Stimulated activated CD4-positive, alpha-beta T cell treated with anti-CD3 and anti-CD28 coated beads, Interleukin-2, amount 100 ng/mL, for 48 hours (primary cell): ENCODE data around the gene CSNK2A2.

Experiments used
- DNase-seq, 2 donors: peaks; one replicate each; pipeline ENCODE4 v3.0.0-alpha.2; 2020

CSNK2A2 gene

DNA sequence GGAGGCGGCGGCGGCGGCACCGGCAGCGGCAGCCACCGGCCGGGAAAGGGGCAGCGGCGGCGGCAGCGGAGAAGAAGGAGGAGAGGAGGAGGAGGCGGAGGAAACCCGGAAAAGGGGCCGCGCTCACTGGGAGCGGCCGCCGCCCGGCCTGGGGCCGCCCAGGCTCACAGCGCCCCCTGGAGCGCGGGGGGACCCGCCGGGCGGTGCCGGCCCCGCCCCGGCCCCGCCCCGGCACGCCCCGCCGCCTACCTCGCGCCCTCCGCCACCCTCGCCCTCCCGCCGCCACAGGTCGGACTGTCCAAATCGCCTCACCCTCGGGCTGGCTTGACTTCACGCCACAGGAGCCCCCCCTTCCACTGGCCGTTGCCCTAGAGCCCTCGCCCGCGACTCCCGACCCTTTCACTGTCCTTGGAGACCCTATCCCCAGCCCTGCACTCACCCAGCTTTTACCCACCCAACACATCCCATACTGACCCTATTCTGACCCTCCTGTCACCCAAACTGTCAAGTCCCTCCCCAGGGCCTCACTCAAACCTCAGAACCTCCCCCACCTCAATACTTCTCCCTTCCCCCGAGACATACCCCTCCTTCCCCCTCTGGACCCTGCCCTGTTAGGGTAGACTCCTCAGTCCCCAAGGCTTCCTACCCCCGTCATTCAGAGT, at the start of gene CSNK2A2:
CSNK2A2 (minus strand) TSS at position 85 of the 662 bp plus-strand sequence. CDS start 370 bp downstream, outside the sequence.
- DNase-seq = peak; percentile 68 to 72

DNA sequence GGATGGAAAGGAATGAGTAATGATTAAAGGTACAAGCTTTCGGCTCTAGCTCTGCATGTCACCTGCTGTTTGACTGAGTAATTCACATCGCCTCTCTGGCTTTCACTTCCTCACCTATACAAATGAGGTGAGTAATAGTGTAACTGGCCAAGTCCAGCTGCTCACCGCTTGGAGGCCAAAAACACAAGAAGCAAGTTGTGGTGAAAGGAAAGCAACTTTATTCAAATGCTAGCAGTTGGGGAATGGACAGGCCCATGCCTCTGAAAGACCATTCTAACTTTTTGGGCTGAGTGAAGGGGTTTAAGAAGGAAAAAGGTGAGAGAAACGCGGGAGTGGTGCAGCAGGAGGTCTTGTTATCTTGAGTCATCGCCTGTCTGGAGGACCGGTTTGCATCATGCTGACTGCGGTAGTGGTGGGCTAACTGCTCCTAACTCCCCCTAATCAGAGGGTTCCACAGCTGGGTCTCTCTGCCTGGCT, 45.7 kb upstream of the CSNK2A2 start:
- no peak for DNase-seq

DNA sequence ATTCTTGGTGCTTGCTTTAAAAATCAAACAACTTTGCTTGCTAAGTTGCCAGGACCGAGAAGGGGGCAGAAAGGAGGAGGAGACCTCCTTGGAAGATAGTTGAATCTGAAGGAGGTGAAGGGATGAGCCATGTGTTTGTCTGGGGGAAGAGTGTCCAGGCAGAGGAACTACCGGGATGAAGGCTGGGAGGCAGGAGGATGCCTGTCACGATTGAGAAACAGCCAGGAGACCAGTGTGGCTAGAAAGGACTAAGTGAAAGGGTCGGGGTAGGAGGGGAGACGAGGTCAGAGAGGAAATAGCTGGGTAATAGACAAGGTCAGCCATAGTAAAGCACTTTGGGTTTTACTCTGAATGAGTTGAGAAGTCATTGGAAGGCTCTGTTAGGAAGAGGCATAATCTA, 38.9 kb upstream of the CSNK2A2 start:
- DNase-seq = no peak

DNA sequence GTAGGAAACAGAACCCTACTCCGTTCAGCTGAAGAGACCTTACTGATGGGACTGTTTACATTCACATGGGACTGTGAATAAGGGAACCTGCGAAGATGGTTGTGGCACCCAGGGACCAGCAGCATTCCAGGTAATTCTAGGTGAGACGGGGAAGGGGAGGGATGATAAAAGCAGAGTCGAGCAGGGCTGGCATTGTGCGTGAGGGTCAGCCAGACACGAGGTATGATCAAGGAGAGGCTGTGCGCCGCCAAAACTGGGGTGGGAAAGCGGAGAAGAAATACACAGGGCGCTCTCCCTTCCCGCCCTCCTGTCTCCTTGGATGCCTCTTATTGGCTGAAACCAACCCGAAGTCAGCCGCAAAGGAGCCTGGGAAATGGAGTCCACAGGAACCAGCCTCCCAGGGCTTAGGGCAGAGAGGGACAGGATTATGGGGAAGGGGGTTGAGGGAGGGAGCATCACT, 38.4 kb upstream of the CSNK2A2 start:
- DNase-seq = peak; percentile 56 to 65

DNA sequence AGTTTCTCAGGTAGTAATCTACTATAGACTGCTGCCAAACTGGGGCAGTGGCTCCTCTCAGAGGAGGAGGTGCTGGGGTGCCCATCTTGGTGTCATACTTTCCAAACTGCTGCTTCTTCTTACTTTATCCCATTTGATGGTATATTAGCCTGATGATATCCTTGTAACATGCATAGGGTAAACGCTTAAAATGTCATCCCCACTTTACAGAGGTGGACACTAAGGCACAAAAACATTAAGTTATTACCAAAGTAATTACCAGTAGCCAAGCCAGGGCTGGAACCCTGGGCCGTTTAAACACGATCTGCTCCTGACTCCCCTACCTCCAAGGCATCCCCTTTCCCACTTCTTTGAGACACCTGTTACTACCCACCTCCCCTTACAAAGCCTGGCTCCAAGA, 37.8 kb upstream of the CSNK2A2 start:
- DNase-seq = no peak

DNA sequence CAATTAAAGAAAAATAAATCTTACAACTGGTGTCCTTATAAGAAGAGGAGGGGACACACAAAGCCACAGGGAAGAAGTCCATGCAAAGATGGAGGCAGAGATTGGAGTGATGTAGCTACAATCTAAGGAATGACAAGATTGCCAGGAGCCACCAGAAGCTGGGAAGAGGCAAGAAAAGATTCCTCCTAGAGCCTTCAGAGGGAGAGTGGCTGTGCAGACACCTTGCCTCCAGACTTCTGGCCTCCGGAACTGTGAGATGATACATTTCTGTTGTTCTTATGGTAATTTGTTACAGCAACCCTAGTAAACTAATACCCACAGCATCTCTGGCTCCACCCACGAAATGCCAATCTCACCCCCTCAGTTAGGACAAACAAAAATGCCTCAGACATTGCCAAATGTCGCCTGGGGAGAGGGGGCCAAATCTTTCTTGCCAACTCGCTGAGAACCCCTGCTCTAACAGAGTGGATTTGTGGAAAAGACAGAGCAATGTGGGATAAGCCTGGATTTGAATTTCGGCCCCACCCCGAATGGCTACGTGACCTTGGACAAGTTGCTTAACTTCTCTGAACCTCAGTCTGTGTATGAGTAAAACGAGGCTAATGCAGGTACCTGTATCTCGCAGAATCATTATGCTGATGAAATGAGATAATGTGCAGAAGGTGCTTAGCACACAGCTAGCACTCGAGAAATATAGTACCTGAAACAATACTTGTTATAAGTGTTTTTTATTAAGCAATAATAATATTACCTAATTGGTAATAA, 37.1 kb upstream of the CSNK2A2 start:
- DNase-seq = no peak

DNA sequence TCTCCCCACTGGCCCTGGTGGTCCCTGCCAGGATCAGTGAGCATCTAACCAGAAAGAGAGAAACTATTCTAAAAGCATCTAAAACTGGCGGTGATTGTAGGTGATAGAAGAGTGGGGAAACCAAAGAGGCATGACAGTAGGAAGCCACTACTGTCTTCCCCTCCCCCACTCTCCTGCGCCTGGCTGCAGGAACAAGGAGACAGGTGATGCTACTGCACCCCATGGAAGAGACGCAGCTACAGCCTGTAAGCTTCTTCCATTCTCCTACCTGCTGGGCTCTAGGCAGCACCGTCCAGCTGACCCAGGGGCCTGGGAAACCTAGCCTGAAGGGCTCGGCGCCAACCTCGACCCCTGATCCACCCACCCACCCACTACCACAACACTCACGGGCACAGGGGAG, 32.4 kb upstream of the CSNK2A2 start:
- no peak for DNase-seq

DNA sequence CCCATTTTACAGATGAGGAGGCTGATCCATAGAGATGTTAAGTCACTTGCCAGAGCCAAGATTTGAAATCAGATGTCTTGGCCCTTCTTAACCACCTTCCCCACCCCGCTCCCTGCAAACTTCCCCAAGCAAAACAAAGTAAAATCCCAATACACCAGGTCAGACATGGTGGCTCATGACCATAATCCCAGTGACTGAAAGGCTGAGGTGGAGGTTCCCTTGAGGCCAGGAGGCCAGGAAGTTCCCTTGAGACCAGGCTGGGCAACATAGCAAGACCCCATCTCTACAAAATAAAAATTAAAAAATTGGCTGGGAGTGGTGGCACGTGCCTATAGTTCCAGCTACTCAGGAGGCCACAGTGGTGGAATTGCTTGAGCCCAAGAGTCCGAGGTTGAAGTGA, 28.9 kb upstream of the CSNK2A2 start:
- no peak for DNase-seq

DNA sequence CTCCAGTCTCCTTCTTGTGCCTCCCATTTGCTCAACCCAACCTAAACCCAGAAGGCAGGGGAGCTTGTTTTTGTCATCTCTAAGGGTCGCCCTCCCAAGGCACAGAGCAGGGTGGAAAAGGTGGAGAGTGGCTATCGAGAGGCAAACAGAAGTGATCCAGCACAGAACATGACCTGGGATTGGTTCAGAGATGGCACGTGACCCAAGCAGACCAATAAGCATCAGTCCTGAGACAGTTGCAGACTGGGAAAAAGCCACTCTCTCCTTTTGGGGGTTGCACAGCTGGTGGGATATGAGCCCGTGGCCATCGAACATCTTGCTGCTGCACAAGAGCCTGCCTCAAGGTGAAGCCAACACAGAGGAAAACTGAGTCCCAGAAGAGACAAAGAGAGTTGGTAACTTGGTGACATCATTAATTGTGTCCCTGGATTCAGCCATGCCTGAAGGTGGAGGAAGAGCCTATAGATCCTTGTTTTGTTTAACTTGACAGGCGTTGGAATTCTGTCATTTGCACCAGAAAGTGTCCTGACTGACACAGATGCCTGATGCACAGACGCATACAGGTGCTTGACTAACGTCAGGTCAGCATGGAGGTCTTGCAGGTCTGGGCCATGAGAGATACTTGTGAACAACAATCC, 28.2 kb upstream of the CSNK2A2 start:
- DNase-seq = no peak

DNA sequence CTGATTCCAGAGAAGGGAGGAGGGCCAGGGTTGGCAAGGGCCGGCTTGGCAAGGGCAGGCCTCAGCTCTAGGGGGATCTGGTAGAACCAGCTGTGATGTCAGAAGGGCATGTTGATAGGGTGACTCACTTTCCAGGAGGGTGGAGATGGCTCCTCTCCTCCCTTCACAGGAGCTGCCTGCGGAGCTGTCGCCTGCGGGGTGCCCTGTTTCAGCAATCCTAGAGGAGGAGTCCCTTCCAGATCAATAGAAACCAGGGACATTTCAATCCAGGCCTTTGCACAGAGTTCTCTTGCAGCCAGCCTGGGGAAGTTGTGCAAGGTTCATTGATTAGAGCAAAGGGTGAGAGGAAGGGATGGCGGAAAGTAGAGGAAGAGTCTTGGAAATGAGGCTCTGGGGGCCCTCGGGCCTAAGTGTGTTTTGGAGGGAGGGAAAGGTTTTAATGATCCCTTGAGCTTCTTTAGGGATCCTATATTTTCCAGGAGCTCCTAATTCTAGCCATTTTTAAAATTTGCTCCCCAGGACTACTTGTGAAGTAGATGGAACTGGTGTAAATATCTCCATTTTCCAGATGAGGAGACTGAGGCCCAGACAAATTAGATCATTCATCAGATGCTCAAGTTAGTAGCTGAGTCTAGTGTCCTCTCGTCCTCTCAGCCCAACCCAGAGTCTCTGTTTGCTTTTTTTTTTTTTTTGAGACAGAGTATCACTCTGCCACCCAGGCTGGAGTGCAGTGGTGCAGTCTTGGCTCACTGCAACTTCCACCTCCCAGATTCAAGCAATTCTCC, 24.8 kb upstream of the CSNK2A2 start:
- DNase-seq = no peak

DNA sequence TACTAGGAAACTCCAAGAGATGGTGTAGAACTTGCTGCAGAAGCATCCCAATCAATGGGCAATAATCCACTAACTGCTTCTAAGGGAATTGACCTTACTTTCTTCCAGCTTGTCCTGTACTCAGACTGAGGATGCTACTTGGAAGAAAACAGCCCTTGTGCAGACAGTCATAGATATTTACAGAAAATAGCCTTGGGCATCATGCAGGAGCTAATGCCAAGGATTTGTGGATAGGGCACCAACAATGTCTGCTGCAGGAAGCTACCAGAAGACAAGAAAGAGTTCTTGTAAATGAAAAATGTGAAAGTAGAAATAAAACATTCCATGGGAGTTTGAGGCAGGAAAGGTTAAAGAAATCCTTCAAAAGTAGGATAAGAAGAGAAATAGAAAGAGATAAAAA, 21.5 kb upstream of the CSNK2A2 start:
- DNase-seq = no peak

DNA sequence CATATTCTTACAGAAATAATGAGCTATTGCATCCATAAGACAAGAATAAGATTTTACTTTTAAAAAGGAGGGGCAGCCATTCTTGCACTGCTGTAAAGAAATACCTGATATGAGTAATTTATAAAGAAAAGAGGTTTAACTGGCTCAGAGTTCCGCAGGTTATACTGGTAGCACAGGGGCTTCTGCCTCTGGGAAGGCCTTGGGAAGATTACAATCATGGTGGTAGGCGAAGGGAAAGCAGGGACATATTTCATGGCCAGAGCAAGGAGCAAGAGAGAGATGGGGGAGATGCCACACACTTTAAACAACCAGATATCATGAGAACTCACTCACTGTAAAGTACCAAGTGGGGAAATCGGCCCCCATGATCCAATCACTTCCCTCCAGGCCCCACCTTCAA, 20.9 kb upstream of the CSNK2A2 start:
- DNase-seq = no peak

DNA sequence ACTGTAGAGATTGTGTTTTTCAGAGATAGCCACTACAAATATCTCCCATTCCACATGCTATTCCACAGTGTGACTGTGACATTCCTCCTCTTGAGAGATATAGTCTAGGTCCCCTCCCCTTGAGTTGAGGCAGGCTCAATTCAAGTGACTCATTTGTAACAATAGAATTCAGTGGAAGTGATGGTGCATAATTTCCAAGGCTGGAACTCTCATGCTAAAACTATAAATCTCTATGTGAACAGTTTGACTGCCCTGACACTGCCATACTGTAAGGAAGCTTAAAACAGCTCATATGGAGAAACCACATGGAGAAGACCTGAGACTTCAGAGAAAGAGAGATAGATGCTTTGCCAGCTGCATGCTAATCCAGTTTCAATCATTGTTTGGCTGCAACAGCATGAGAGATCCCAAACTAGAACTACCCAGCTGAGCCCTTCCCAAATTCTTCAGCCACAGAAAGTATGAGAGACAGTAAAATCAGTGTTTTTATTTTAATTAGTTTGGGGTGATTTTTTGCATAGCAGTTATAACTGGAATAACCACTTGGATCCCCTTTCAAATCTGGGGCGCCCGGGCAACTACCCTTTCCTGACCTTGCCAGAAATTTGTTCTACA, 19.5 kb upstream of the CSNK2A2 start:
- no peak for DNase-seq

DNA sequence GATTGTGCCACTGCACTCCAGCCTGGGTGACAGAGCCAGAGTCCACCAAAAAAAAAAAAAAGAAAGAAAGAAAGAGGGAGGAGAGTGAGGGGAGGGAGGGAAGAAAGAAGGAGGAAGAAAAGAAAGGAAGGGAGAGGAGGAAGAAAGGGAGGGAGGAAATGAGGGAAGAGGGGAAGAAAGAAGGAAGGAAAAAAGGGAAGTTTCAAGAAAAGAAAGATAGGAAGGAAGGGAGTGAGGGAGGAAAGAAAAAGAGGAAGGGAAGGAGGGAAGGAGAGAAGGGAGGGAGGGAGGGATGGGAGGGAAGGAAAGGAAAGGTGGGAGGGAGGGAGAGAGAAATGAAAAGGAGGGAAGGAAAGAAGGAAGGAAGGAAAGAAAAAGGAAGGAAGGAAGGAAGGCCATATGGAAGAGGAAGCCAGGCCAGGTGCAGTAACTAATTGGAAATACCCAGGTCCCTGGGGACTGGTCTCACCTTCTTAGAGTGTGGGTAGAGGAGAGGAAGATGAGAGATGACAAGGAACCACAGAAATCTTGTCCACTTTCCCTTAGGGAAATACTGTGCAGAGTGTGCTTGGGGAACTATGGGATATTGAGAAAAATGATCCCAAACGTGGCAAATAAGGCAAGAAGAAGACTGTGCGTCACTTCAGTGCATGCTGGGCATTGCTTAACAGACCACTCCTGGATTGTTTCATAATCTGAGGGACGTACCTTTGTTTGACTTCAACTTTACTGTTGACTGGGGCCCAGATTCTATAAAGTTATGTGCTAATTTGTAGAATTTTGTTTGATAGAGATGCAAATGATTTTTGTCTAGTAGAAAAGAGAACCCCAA, 15.1 kb upstream of the CSNK2A2 start:
- DNase-seq = no peak

DNA sequence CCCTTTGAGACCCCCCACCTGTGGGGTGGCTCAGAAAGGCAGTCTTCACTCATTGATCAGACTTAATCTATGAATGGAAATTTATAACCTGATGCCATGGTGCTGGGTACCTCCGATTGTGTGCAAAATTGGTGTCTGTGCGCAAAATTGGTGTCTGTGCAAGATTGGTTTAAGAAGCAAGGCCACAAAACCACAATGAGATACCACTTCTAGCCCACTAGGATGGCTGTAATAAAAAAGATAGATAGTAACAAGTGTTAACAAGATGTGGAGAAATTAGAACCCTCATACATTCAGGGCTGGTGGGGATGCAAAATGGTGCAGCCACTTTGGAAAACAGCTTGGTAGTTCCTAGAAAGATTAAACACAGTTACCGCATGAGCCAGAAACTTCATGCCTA, 13.9 kb upstream of the CSNK2A2 start:
- DNase-seq = no peak

DNA sequence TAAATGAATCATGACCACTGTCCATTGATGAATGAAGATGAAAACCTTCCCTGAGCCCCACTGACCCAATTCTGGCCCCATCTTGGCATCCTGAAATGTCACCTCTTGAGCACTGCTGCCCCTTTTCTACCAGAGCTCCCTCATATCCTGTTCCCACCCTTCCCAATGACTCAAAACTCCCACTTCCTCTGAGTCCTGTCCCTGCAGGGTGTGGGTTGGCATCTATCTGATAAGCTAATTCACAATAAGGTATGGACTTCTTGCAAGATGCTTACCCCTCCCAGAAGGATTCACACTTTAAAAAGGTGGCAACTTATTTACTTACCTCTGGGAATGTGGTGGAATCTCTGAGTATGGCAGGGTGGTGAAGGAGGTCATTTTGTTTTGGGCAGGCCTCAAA, 13.3 kb upstream of the CSNK2A2 start:
- DNase-seq = no peak

DNA sequence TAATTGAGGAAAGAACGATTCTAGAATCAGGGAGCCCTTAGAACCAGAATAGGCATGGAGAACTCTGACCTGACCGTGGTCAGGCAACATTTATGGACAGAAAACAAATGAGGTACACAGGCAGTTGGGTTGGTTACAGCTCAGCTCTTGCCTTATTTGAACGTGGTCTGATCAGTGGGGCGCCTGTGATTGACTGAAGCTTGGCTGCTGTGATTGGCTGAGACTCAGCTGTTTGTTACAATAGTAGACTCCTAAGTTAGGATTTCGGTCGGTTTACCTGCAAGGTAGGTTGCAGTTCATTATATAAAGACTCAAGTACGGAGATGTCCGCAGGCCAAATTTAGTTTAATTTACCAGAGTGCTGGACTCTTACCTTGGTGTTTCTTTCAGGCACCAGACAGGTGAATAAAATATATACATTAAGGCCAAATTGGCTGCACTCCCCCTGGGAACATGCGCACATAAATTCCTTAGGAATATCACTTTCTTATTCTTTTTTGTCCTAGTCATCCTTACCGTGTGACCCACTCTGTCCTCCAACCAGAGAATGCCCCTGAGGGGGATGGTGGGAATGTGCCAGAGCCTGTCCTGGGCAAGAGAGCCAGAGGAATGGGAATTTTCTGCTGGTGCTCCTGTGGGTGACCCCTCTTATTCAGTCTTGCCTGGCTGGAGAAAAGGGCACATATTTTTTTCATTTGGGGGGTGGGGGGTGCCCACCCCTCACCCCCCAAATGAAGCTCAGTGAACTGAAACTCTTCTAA, 7.5 kb upstream of the CSNK2A2 start:
- DNase-seq = no peak

DNA sequence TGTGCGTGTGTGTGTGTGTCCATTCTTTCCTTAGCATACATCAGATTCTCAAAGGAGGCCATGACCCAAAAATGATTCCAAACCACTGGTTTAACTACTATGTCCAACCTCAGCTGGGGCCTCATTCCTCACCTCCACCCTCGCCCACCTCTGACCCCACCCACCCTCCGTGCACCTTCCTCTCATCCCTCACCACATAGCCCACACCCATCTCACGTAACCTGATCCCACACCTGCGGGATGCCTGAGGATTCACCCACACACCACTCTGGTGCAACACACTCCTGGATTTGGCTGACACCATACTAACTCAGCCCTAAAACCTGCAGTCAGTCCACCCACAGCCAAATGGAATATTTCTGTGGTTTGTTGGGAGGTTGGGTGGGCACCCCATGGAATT, 3.3 kb upstream of the CSNK2A2 start:
- DNase-seq = no peak

DNA sequence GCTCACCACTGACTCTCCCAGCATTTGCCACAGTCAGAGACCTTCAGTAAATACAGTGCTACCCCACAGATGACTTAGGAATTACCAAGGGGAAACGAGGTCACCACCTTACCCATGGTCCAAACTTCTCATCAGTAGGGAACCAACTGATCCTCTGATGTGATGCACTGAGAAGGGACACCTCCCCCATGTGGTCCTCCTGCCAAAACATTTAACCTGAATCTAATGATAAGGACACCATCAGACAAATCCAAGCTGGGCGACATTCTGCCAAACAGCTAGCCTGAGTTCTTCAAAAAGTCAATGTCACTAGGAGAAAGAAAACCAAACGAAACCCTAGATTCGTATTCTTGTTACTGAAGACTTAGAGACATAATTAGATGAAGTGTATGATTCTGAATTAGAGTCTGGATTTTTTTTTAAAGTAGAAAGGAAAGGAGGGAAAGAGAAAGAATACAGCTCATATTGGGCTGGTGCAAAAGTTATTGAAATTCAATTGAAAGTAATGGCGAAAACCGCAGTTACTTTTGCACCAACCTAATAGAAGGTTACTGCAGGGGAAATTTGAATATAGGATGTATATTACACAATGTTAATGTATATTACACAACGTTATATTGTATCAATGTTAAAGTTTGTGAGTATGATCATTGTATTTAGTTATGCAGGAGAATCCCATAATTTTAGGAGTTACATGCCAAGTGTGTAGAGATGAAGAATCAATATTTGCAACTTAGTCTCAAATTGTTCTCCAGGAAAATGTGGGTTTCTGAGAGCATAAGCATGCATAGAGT, 2.3 kb upstream of the CSNK2A2 start:
- no peak for DNase-seq

DNA sequence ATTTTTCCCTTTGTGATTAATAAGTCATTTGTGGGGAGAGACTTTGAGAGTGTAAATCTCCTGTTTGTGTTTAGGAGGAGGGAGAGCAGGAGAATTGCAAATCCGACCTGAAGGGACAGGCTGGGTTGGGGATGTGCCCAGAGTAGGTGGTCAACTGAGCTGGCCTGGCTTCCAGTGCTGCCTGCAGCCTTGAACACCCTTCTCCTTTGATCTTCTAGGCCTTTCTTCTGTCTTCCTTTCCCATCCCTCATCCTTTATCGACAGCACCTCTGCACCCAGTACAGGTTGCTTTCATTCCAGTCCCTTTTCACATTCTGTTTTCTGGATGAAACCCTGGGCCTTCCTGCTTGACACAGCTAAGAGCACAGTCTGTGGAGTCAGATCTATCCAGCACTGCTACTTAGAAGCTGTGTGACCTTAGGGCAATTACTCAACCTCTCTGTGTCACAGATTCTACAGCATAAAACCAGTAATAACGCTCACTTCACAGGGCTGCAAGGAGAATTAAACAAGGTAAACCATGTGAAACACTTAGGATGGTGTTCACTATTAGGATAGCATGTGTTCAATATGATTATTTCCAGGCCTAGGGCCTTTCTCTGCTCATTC, 1.0 kb upstream of the CSNK2A2 start:
- DNase-seq = no peak
